ENCODE results near the gene TADA3.

TADA3 gene, protein sequence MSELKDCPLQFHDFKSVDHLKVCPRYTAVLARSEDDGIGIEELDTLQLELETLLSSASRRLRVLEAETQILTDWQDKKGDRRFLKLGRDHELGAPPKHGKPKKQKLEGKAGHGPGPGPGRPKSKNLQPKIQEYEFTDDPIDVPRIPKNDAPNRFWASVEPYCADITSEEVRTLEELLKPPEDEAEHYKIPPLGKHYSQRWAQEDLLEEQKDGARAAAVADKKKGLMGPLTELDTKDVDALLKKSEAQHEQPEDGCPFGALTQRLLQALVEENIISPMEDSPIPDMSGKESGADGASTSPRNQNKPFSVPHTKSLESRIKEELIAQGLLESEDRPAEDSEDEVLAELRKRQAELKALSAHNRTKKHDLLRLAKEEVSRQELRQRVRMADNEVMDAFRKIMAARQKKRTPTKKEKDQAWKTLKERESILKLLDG

DNA sequence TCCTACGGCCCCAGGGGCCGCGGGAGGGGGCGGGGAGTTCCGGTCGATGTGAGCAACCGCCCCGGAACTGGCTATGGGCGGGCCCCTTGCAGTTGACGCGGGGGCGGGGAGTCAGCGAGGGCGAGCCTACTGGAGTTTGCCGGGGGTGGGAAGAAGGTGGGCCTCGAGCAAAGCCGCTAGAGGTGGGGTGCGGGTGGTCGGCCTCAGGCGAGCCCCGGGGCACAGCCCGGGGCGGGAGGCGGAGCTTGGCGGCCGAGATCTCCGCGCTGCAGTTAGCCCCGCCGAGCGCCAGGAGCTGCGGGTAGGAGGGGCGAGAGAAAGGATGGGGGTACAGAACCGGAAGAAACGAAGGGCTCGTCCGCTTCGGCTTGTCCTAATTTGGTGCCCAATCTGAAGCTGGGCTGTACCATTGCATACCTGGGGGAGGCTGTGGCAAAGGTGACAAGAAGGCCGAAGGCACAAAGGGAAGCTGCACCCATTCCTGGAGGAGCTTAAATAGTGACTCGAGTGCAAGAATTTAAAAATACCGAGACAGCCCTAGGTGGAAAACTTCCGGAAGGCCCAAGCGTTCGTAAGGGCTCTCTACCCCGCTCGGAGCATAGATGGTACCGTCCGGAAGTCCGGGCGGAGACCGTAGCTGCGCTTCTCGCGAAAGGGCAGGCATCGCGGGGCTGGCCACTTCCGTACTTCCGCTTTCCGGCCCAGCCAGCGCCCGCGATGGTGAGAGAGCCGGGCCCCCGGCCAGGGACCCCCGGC lies at the start of gene TADA3, which contains the start of gene ARPC4:
TADA3 (minus strand) TSS at position 69 of the 756 bp plus-strand sequence. CDS start 1,007 bp downstream, outside the sequence.
ARPC4 (plus strand) TSS at position 678 of the 756 bp plus-strand sequence; CDS start at position 718, 40 bp downstream.
- peak; percentile 96 for DNase-seq

DNA sequence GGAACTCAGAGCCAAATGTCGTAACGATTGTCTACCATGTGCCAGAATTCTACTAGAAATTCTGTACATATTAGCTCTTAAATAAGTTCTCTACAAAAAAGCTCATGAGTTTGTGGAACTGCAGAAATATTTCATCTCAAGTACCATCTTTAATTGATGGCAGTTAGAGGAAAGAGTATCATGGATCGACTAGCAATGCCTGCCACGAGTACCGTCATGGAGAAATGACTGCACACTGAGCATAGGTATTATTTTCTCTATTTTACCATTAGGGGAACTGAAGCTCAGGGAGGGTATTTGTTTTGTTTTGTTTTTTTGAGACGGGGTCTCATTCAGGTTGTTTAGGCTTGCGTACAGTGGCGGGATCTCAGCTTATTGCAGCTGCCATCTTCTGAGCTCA lies 48.7 kb upstream of the TADA3 start:
- no peak for DNase-seq

DNA sequence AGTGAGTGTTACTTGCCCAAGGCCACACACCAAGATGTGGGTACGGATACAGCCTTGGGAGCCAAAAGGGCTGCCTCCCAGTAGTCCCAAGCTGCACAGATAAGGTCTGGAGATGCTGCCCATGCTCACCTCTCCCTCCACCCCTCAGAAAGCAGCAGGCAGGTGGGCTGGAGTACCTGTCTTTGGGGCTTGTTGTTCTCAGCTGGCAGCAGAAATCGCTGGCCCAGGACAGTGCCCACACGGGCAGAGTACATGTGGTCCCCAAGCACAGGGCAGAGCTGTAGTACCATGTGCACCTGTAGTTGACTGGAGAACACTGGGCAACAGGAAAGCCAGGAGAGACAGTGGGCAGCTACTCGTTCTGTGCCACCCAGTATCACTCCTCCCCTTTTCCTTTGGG lies 46.6 kb upstream of the TADA3 start:
- DNase-seq = no peak

DNA sequence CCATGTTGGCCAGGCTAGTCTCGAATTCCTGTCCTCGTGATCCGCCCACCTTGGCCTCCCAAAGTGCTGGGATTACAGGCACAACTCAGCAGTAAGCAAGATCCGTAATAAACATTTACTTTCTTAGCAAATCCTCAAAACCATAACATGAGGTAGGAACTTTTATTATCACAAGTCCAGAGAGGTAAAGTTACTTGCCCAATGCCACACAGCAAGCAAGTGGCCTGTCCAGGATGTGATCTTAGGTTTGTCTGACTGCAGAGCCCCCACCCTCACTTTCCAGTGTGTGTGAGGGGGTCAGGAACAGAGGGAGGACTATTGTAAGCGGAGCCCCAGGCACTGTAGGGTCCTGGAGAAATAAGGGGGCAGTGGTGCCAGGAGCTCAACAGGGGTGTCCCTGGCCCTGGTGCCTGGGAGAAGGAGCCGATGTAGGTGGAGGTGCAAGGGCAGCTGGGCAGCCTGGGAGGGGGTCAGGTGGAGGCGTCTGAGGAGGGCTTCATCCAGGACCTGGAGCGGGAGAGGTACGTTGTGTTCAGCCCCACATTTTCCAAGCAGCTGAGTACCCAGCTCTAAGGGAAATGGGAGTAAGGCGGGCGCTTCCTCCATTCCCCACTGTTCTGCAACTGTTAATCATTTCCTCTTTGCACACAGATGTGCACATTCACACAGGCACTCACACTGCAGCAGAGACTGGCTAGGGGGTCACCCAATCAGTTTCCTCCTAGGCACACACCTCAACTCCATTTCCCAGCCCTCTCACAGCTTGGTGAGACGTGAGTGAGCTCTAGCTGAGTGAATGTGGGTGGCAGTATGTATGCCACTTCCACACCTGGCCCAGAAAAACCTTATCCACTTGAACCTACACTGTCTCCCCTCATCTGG lies 45.7 kb upstream of the TADA3 start:
- DNase-seq = no peak

- no peak for DNase-seq
Observed at GRCh38 chr3:9834520-9835380, 42.5 kb upstream of the TADA3 start.

DNA sequence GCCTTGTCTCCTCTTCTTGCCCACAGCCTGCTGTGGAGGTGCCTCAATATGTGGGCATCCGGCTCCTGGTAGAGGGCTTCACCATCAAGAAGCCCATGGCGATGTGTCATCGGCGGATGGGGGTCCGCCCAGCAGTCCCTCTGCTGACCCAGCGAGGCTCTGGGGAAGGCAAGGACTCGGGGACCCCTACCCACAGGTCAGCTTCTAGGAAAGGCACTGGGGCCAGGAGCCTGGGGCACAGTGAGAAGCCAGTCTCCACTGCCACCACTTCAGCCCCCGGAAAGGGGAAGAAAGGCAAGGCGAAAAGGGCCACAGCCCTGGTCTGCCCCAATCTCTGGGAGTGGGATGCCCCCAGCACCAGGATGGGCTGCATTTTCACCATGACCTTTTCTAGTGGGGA lies 40.8 kb upstream of the TADA3 start:
- DNase-seq = no peak

DNA sequence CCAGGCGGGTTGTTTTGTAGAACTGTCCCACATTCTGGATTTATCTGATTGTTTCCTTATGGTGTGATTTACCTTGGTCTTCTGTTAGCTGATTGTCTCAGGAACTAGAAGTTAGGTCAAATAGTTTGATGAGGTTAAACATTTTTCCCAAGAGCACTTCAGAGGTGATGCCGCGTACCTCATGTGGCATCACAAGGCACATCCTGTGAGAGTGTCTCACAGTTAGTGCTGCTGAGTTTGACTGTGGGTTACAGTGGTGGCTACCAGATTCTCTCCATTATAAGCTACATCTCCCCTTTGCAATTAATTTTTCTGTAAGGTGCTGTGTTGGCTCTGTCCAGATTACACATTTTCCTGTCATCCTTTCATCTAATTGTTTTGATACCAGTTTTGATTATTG lies 39.0 kb upstream of the TADA3 start:
- DNase-seq = no peak

DNA sequence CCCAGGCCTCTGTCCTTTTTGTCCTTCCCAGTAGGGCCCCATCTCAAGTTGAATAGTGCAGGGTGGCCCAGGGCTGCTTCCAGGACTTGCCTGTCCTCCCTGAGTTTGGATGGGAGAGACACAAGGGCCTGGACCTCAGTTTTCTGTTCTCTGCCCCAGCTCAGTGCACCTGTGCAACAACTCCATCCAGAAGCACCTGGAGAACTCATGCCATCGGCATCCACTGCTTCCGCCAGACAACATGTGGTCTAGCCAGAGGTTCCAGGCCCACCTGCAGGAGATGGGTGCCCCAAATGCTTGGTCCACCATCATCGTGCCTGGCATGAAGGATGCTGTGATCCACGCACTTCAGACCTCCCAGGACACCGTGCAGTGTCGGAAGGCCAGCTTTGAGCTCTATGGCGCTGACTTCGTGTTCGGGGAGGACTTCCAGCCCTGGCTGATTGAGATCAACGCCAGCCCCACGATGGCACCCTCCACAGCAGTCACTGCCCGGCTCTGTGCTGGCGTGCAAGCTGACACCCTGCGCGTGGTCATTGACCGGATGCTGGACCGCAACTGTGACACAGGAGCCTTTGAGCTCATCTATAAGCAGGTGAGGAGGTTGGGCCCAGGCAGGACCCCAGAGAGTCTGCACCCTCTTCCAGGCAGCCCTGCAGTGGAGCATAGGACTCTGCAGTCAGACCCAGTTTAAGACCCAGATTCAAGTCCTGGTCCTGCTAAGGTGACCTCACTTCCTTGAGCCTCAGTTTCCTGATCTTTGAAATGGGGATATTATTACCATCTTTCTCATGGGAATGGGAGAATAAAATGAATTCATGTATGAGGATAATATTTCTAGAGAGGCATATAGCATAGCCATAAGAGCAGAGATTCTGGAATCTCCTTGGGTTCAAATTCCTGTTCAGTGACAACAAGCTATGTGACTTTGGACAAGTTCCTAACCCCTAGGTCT lies 36.8 kb upstream of the TADA3 start:
- DNase-seq = no peak

DNA sequence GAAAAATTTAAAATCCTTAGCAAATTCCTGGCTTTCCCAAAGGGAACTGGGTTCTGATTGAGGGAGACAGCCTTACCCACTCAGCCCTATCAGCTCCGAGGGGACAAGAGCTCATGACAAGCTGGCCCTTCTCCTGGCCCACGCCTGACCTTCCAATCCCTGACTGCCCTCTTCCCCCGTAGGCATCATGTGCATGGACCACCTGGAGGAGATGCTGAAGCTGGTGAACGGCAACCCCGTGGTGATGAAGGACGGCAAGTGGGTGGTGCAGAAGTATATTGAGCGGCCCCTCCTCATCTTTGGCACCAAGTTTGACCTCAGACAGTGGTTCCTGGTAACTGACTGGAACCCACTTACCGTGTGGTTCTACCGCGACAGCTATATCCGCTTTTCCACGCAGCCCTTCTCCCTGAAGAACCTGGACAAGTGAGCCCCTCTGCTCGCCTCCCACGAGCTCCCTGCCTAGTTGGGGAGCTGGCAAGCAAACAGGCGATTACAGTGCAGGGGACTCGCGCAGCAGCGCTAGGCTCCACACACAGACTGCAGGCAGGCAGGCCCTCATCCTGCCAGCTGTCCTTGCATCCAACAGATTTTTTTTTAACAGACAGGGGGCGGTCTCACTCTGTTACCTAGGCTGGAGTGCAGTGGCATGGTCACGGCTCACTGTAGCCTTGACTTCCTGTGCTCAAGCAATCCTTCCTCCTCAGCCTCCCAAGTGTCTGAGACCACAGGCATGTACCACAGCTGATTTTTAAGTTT lies 34.7 kb upstream of the TADA3 start:
- no peak for DNase-seq

GRCh38 chr3:9825451-9826040 lies 33.3 kb upstream of the TADA3 start:
- no peak for DNase-seq

DNA sequence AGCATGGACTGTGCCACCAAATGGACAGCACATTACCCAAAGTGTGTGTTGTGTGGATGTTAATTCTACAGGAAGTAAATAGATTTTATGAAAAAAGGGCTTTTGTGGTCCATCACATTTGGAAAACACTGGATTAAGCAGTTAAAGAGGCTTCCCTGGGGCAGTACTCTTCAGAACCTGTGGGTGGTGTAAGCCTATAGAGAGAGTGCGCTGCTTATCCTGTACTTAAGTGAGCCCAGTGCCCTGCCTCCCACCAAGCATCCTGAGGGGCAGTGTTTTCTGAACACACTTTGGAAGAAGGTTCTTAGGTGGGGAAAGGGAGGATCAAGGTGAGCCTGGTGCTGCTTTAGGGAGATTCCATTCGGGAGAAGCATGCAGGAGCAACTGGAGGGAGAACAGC lies 28.7 kb upstream of the TADA3 start:
- DNase-seq = no peak

GRCh38 chr3:9820543-9820942 lies 28.3 kb upstream of the TADA3 start:
- DNase-seq = no peak

DNA sequence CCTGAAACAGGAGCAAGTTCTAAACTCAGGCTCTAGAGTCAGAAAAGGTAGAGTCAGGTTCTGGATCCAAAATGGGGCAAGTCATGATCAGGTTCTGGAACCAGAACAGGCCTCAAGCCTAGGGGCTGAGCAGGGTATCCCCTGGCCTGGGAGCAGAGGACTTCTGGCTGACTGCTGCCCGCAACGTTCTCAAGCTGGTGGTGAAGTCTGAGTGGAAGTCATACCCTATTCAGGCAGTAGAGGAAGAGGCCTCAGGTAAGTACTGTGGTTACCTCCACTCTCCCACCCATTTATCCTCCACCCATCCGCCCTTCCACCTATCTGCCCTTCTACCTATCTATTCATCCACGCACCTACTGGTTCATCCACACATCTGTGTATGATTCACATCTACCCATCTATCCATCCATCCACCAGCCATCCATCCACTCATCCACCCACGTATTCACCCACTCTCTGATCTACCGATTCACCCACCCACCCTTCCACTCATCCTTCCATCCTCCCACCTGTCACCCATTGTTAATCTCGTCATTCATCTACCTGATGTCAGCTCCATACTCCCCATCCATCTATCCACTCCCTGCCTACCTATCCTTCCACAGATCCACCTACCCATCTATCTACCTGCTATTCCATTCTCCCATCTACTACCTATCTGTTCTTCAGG lies 26.5 kb upstream of the TADA3 start:
- no peak for DNase-seq

DNA sequence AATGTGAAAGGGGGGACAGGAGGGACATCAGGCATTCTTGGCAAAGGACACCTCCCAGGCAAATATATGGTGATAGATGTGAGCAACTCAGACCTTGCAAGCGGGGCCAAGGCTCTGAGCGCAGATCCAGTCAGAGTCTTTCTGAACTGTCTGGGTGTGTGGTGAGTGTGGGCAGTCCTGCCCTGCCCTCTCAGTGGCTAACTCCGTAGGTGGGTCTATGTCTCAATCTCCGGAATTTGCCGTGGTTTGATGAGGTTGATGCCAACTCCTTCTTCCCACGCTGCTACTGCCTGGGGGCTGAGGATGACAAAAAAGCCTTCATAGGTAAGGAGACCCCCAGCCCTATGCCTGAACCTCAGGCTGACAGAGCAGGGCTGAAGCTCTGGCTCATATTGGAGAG lies 25.2 kb upstream of the TADA3 start:
- DNase-seq = no peak

DNA sequence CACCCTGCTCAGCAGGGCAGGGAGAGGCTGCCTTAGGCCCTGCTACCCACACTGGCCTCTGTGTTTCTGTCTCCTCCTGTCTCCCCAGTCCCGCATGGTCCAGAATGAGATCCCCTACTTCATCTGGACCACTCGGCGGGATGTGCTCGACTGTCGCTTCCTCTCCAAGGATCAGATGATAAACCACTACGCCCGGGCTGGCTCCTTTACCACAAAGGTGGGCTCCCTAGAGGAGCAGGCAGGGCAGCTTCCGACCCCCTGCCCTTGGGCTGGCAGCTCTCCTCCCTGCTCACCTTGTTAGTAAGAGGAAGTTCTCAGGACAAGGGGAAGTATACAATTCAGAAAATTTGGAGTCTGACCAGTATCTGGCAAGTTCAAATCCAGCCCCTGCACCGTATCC lies 23.7 kb upstream of the TADA3 start:
- DNase-seq = no peak

GRCh38 chr3:9812870-9813483 lies 20.7 kb upstream of the TADA3 start:
- no peak for DNase-seq

DNA sequence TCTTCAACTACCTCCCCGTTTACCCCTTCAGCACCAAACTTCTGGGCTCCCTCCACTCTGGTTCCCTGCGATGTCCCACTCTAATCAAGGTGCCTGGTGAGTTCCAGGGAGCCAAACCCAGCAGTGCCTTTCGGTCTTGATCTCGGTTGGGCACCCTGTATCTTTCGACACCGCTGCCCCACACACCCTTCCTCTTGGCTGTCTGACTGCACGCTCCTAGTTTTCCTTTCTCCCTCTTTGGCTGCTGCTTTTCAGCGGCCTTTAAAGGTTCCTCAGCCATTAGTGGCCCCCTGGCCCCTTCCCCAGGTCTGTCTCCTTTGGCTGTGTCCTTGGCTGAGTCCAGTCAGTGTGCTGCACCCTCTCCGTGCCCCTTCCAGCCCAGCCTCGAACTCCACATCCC lies 18.6 kb upstream of the TADA3 start:
- no peak for DNase-seq

GRCh38 chr3:9810433-9810770 lies 18.1 kb upstream of the TADA3 start:
- DNase-seq = no peak
